HepG2 (cell line): ENCODE results near the gene COQ9. TPM values are rescaled to one million over a fixed set of nuclear protein-coding genes. Genes with fewer than 3 reads are reported as not detected.

Experiments
- CBX1 ChIP-seq: IDR thresholded peaks from one replicate; pipeline ENCODE4 v1.6.1; 2016; ENCODE audit warnings: antibody characterized with exemption, low read depth
- EP300 ChIP-seq, 3 experiments: sonication (generic) in 1 of 3; formaldehyde crosslinking in 1 of 3; IDR thresholded peaks; 2 replicates each; pipeline versions ENCODE4 v1.5.1 to v1.6.1; 2011 to 2020; ENCODE audit warnings: low read depth in 2 of 3, low read length in 2 of 3, borderline replicate concordance in 1 of 3, improper control_type of control experiment in 1 of 3, mild to moderate bottlenecking in 1 of 3, missing genetic modification reagents in 1 of 3, moderate library complexity in 1 of 3
- JUND ChIP-seq: sonication (generic); formaldehyde crosslinking; IDR thresholded peaks from 2 replicates; pipeline ENCODE4 v1.8.0; 2022; ENCODE audit warnings: mild to moderate bottlenecking, missing genetic modification reagents
- NFRKB ChIP-seq: fragments of 450-650 bp; IDR thresholded peaks from 2 replicates; pipeline ENCODE4 v1.6.1; 2017
- NPAS2 ChIP-seq: sonication (generic); formaldehyde crosslinking; IDR thresholded peaks from 2 replicates; pipeline ENCODE4 v1.8.0; 2022; ENCODE audit warnings: mild to moderate bottlenecking, missing genetic modification reagents, borderline replicate concordance
- ONECUT2 ChIP-seq: sonication (generic); formaldehyde crosslinking; IDR thresholded peaks from 2 replicates; pipeline ENCODE4 v1.4.0; 2020; ENCODE audit warnings: missing genetic modification reagents
- RXRA ChIP-seq: sonication (generic); formaldehyde crosslinking; IDR thresholded peaks from 2 replicates; pipeline ENCODE4 v1.5.1; 2020; ENCODE audit warnings: missing genetic modification reagents
- TARDBP ChIP-seq: sonication (generic); formaldehyde crosslinking; IDR thresholded peaks from 2 replicates; pipeline ENCODE4 v1.8.0; 2022; ENCODE audit warnings: mild to moderate bottlenecking, missing genetic modification reagents
- ZMAT3 ChIP-seq: sonication (generic); formaldehyde crosslinking; conservative IDR thresholded peaks from 2 replicates; pipeline ENCODE4 v1.7.0; 2021; ENCODE audit warnings: missing genetic modification reagents
- ZNF605 ChIP-seq: sonication (generic); formaldehyde crosslinking; IDR thresholded peaks from 2 replicates; pipeline ENCODE4 v1.8.0; 2022; ENCODE audit warnings: mild to moderate bottlenecking, missing genetic modification reagents
- polyA plus RNA-seq, 8 experiments: library from polyadenylated mRNA; depleted of rRNA in 3 of 8; stranded (reverse) in 7 of 8; unstranded in 1 of 8; fragments of >200 nt; fragmentation: Illumina TruSeq in 4 of 8; extraction: Trizol in 4 of 8; gene quantifications; 2 replicates each; pipeline versions ENCODE4 v1.2.1 to v1.2.3, GENCODE V29; 2011 to 2016; ENCODE audit warnings: low read depth in 4 of 8, missing spikeins in 1 of 8, mixed read lengths in 1 of 8; ENCODE audit not compliant: insufficient read depth in 1 of 8
- total RNA-seq, 5 experiments: library from RNA; depleted of rRNA; stranded (reverse); fragments of >200 nt; fragmentation: Illumina TruSeq; extraction: Trizol; gene quantifications; 2 replicates each; pipeline ENCODE4 v1.2.3, GENCODE V29; 2016; ENCODE audit warnings: low read depth in 1 of 5
- TF ChIP-seq, protein P1 (sequence below): sonication (generic); formaldehyde crosslinking; IDR thresholded peaks from 2 replicates; pipeline ENCODE4 v1.9.0; 2022; ENCODE audit warnings: missing genetic modification reagents, mild to moderate bottlenecking, borderline replicate concordance
- TF ChIP-seq, protein P2 (sequence below): sonication (generic); formaldehyde crosslinking; conservative IDR thresholded peaks from 2 replicates; pipeline ENCODE4 v1.4.0; 2020; ENCODE audit warnings: mild to moderate bottlenecking, missing genetic modification reagents, moderate library complexity
- TF ChIP-seq, protein P3 (sequence below), 2 experiments: IDR thresholded peaks; 2 replicates each; pipeline ENCODE4 v1.6.1; 2011 to 2012; ENCODE audit warnings: low read length in 2 of 2, borderline replicate concordance in 1 of 2, low read depth in 1 of 2, mild to moderate bottlenecking in 1 of 2, moderate library complexity in 1 of 2
- TF ChIP-seq, protein P4 (sequence below): sonication (generic); formaldehyde crosslinking; IDR thresholded peaks from 2 replicates; pipeline ENCODE4 v1.5.0; 2020; ENCODE audit warnings: missing genetic modification reagents

Gene COQ9
- total and polyA plus RNA-seq, 2 of the 13 experiments (the other 11 are each of a cell fraction or from before 2014, with no cell fraction given) = 57.5 to 108 TPM

DNA sequence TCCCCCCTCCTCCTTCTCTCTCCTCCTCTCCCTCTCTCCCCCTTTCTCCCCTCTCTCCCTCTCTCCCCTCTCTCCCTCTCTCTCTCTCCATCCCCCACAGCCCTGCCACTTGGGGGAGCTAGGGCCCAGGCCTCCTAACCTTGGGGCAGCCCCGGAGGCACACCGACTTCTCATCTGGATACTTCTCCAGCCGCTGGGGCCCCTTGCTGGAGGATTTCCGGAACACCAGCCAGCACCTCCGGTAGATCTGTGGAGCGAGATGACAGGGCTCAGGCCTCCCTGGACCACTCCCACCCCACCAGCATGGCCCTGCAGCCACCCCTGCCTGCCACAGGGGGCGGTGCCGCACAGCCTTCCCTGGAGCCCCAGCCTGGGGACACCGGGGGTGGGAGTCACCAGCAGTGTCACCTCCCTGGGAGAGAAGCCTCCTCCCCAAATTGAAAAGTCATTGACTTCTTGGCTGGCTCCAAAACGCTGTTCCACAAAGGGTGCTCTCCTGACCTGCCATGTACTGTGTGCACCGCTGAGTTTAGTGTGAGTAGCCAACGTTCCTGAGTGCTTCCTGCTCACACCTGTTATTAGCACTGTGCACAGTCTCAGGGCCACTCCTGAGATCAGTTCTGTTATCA is 28.5 kb downstream of the COQ9 start (continued):
- TF ChIP-seq, protein P1, sequence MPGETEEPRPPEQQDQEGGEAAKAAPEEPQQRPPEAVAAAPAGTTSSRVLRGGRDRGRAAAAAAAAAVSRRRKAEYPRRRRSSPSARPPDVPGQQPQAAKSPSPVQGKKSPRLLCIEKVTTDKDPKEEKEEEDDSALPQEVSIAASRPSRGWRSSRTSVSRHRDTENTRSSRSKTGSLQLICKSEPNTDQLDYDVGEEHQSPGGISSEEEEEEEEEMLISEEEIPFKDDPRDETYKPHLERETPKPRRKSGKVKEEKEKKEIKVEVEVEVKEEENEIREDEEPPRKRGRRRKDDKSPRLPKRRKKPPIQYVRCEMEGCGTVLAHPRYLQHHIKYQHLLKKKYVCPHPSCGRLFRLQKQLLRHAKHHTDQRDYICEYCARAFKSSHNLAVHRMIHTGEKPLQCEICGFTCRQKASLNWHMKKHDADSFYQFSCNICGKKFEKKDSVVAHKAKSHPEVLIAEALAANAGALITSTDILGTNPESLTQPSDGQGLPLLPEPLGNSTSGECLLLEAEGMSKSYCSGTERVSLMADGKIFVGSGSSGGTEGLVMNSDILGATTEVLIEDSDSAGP = peak; percentile 58; the same call in 1 of the 2 replicates
- TF ChIP-seq ONECUT2 (CRISPR knock-in tag) = no peak
- no peak for TF ChIP-seq NPAS2 (CRISPR knock-in tag)
- TF ChIP-seq, protein P2, sequence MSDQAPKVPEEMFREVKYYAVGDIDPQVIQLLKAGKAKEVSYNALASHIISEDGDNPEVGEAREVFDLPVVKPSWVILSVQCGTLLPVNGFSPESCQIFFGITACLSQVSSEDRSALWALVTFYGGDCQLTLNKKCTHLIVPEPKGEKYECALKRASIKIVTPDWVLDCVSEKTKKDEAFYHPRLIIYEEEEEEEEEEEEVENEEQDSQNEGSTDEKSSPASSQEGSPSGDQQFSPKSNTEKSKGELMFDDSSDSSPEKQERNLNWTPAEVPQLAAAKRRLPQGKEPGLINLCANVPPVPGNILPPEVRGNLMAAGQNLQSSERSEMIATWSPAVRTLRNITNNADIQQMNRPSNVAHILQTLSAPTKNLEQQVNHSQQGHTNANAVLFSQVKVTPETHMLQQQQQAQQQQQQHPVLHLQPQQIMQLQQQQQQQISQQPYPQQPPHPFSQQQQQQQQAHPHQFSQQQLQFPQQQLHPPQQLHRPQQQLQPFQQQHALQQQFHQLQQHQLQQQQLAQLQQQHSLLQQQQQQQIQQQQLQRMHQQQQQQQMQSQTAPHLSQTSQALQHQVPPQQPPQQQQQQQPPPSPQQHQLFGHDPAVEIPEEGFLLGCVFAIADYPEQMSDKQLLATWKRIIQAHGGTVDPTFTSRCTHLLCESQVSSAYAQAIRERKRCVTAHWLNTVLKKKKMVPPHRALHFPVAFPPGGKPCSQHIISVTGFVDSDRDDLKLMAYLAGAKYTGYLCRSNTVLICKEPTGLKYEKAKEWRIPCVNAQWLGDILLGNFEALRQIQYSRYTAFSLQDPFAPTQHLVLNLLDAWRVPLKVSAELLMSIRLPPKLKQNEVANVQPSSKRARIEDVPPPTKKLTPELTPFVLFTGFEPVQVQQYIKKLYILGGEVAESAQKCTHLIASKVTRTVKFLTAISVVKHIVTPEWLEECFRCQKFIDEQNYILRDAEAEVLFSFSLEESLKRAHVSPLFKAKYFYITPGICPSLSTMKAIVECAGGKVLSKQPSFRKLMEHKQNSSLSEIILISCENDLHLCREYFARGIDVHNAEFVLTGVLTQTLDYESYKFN (CRISPR knock-in tag) = 0 out of 2 replicates have a peak, but pooled peaks have one; percentile 12
- TF ChIP-seq ZMAT3 (CRISPR knock-in tag) = no peak
- 0 out of 2 replicates have a peak, but pooled peaks have one; percentile 34 for TF ChIP-seq ZNF605
- TF ChIP-seq NFRKB = no peak
- TF ChIP-seq, protein P3, sequence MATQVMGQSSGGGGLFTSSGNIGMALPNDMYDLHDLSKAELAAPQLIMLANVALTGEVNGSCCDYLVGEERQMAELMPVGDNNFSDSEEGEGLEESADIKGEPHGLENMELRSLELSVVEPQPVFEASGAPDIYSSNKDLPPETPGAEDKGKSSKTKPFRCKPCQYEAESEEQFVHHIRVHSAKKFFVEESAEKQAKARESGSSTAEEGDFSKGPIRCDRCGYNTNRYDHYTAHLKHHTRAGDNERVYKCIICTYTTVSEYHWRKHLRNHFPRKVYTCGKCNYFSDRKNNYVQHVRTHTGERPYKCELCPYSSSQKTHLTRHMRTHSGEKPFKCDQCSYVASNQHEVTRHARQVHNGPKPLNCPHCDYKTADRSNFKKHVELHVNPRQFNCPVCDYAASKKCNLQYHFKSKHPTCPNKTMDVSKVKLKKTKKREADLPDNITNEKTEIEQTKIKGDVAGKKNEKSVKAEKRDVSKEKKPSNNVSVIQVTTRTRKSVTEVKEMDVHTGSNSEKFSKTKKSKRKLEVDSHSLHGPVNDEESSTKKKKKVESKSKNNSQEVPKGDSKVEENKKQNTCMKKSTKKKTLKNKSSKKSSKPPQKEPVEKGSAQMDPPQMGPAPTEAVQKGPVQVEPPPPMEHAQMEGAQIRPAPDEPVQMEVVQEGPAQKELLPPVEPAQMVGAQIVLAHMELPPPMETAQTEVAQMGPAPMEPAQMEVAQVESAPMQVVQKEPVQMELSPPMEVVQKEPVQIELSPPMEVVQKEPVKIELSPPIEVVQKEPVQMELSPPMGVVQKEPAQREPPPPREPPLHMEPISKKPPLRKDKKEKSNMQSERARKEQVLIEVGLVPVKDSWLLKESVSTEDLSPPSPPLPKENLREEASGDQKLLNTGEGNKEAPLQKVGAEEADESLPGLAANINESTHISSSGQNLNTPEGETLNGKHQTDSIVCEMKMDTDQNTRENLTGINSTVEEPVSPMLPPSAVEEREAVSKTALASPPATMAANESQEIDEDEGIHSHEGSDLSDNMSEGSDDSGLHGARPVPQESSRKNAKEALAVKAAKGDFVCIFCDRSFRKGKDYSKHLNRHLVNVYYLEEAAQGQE (IDR thresholded peaks at IDR 0.05; ENCODE audit: borderline replicate concordance in 1 of 2, low read depth in 1 of 2, low read length in 2 of 2) = no peak
- no peak for TF ChIP-seq CBX1
- peak; percentile 50; the same call in 1 of the 2 replicates for TF ChIP-seq TARDBP
- 0 out of 2 replicates have a peak, but pooled peaks have one; percentile 14 for TF ChIP-seq RXRA (CRISPR knock-in tag)
- TF ChIP-seq JUND (CRISPR knock-in tag) = no peak
- TF ChIP-seq EP300 (IDR thresholded peaks at IDR 0.05; ENCODE audit: low read depth in 2 of 2, low read length in 2 of 2) = 0 out of 4 replicates have a peak, but pooled peaks of 1 of the 2 experiments have one; percentile 21
- TF ChIP-seq EP300 (CRISPR knock-in tag; IDR thresholded peaks at IDR 0.05; ENCODE audit: borderline replicate concordance) = no peak
- TF ChIP-seq, protein P4, sequence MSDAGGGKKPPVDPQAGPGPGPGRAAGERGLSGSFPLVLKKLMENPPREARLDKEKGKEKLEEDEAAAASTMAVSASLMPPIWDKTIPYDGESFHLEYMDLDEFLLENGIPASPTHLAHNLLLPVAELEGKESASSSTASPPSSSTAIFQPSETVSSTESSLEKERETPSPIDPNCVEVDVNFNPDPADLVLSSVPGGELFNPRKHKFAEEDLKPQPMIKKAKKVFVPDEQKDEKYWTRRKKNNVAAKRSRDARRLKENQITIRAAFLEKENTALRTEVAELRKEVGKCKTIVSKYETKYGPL (CRISPR knock-in tag) = no peak
